Smooth muscle cell (in vitro differentiated cells): ENCODE measurements around the gene LRRC36. TPM values are rescaled to one million over a fixed set of nuclear protein-coding genes. Genes with fewer than 3 reads are reported as not detected.

Experiments
- DNase-seq: peaks from one replicate; lab custom pipeline; 2025; ENCODE audit not compliant: unreplicated experiment; lab: John Stamatoyannopoulos, UW
- H2AFZ ChIP-seq: fragments of 200-600 bp; sonication (generic); 2 replicates; pipeline ENCODE4 v1.6.0; 2016; ENCODE audit warnings: antibody characterized with exemption, low read depth, mild to moderate bottlenecking
- H3F3A ChIP-seq: fragments of 200-600 bp; sonication (generic); 2 replicates; pipeline ENCODE4 v1.6.0; 2017; ENCODE audit warnings: antibody characterized with exemption, low read depth
- H3K27ac ChIP-seq: fragments of 200-600 bp; sonication (generic); 2 replicates; pipeline ENCODE4 v1.5.1; 2016; ENCODE audit warnings: low read depth, mild to moderate bottlenecking
- H3K27me3 ChIP-seq: fragments of 200-600 bp; sonication (generic); 2 replicates; pipeline ENCODE4 v1.6.1; 2016; ENCODE audit warnings: low read depth, mild to moderate bottlenecking
- H3K36me3 ChIP-seq: fragments of 200-600 bp; sonication (generic); 2 replicates; pipeline ENCODE4 v1.5.1; 2016; ENCODE audit warnings: low read depth
- H3K4me1 ChIP-seq: fragments of 200-600 bp; sonication (generic); 2 replicates; pipeline ENCODE4 v1.5.1; 2016; ENCODE audit warnings: low read depth
- H3K4me2 ChIP-seq: fragments of 200-600 bp; sonication (generic); 2 replicates; pipeline ENCODE4 v1.6.0; 2016; ENCODE audit warnings: mild to moderate bottlenecking
- H3K4me3 ChIP-seq: fragments of 200-600 bp; sonication (generic); 2 replicates; pipeline ENCODE4 v1.5.1; 2016; ENCODE audit warnings: mild to moderate bottlenecking
- H3K79me2 ChIP-seq: fragments of 200-600 bp; sonication (generic); 2 replicates; pipeline ENCODE4 v1.6.0; 2016; ENCODE audit warnings: low read depth, mild to moderate bottlenecking
- H3K9ac ChIP-seq: fragments of 200-600 bp; sonication (generic); 2 replicates; pipeline ENCODE4 v1.6.0; 2016; ENCODE audit warnings: low read depth
- H3K9me3 ChIP-seq: fragments of 200-600 bp; sonication (generic); replicated peaks from 2 replicates; pipeline ENCODE4 v1.5.1; 2016; ENCODE audit warnings: low read depth
- H4K20me1 ChIP-seq: fragments of 200-600 bp; sonication (generic); 2 replicates; pipeline ENCODE4 v1.6.0; 2016; ENCODE audit warnings: low read depth
- CTCF ChIP-seq: fragments of 200-600 bp; sonication (generic); IDR thresholded peaks from 2 replicates; pipeline ENCODE4 v1.5.1; 2017; ENCODE audit warnings: borderline replicate concordance, mild to moderate bottlenecking, antibody characterized with exemption; ENCODE audit not compliant: insufficient read depth, poor library complexity, severe bottlenecking
- WGBS: methylation state at CpG from one replicate; pipeline ENCODE4 v1.1.7; 2016; ENCODE audit warnings: low lambda C conversion rate; 5-methylcytosine and 5-hydroxymethylcytosine counted together
- polyA plus RNA-seq: library from polyadenylated mRNA; unstranded; fragments of >200 nt; fragmentation: Nextera tagmentation; extraction: Ambion mirVana; gene quantifications from 2 replicates; pipeline ENCODE4 v1.2.1, GENCODE V29; 2016
- total RNA-seq: library from RNA; depleted of rRNA; stranded (reverse); fragments of >200 nt; gene quantifications from 2 replicates; pipeline ENCODE4 v1.2.3, GENCODE V29; 2014

Gene LRRC36
- total and polyA plus RNA-seq, 2 experiments from 2014 or later, result 0.24 TPM; not detected in 1

GRCh38 chr16:67283826-67284555 is 42.6 kb upstream of the LRRC36 start:
- H3F3A ChIP-seq, result peaks cover under 1% of the 10 kb centered on the region
- no peaks in the 10 kb centered on the region for H3K79me2 ChIP-seq
- no peak for DNase-seq
- H2AFZ ChIP-seq, result no peak overlapping the region
- no peaks in the 10 kb centered on the region for H3K4me1 ChIP-seq
- H3K4me3 ChIP-seq, result no peak overlapping the region
- no peaks in the 10 kb centered on the region for H3K27me3 ChIP-seq
- H3K4me2 ChIP-seq, result no peak overlapping the region
- H3K9ac ChIP-seq, result no peak overlapping the region
- H3K36me3 ChIP-seq, result no peaks in the 10 kb centered on the region
- no peak for TF ChIP-seq CTCF
- no peak overlapping the region for H3K27ac ChIP-seq
- H4K20me1 ChIP-seq, result no peaks in the 10 kb centered on the region
- 96% methylated on average over 21 of the region's 21 CpGs for WGBS
- no peaks in the 10 kb centered on the region for H3K9me3 ChIP-seq

GRCh38 chr16:67284699-67285646 is 41.6 kb upstream of the LRRC36 start:
- no peaks in the 10 kb centered on the region for H3K36me3 ChIP-seq
- H3K9me3 ChIP-seq, result no peaks in the 10 kb centered on the region
- no peak overlapping the region for H3K27ac ChIP-seq
- no peak overlapping the region for H3K9ac ChIP-seq
- H3K27me3 ChIP-seq, result no peaks in the 10 kb centered on the region
- H3K4me1 ChIP-seq, result no peaks in the 10 kb centered on the region
- no peak overlapping the region for H2AFZ ChIP-seq
- peak; percentile 35 for TF ChIP-seq CTCF
- H3K4me3 ChIP-seq, result no peak overlapping the region
- no peak for DNase-seq
- H4K20me1 ChIP-seq, result no peaks in the 10 kb centered on the region
- H3K4me2 ChIP-seq, result no peak overlapping the region
- H3K79me2 ChIP-seq, result no peaks in the 10 kb centered on the region
- WGBS, result 78% methylated on average over 30 of the region's 34 CpGs
- H3F3A ChIP-seq, result no peaks in the 10 kb centered on the region

GRCh38 chr16:67286441-67287235 is 40.0 kb upstream of the LRRC36 start:
- no peaks in the 10 kb centered on the region for H3K36me3 ChIP-seq
- DNase-seq, result no peak
- H3K4me1 ChIP-seq, result no peaks in the 10 kb centered on the region
- TF ChIP-seq CTCF, result no peak
- no peaks in the 10 kb centered on the region for H3F3A ChIP-seq
- H4K20me1 ChIP-seq, result no peaks in the 10 kb centered on the region
- H3K4me3 ChIP-seq, result no peak overlapping the region
- 95% methylated on average over 27 of the region's 28 CpGs for WGBS
- no peak overlapping the region for H3K9ac ChIP-seq
- no peak overlapping the region for H3K4me2 ChIP-seq
- H3K9me3 ChIP-seq, result no peaks in the 10 kb centered on the region
- H3K27me3 ChIP-seq, result no peaks in the 10 kb centered on the region
- no peak overlapping the region for H2AFZ ChIP-seq
- H3K27ac ChIP-seq, result no peak overlapping the region
- H3K79me2 ChIP-seq, result no peaks in the 10 kb centered on the region
